WTC11 (cell line): ENCODE results near the gene CDKL2.

Experiments
- TEAD1 ChIP-seq: sonication (generic); formaldehyde crosslinking; IDR thresholded peaks from 2 replicates; pipeline ENCODE4 v1.8.0; 2022; ENCODE audit warnings: mild to moderate bottlenecking, missing genetic modification reagents
- TF ChIP-seq, protein P1 (sequence below): fragments of 200-600 bp; IDR thresholded peaks from 2 replicates; pipeline ENCODE4 v1.8.0; 2022; ENCODE audit warnings: antibody characterized with exemption

GRCh38 chr4:75599647-75600046, 30.7 kb downstream of the CDKL2 start:
- TF ChIP-seq, protein P1, sequence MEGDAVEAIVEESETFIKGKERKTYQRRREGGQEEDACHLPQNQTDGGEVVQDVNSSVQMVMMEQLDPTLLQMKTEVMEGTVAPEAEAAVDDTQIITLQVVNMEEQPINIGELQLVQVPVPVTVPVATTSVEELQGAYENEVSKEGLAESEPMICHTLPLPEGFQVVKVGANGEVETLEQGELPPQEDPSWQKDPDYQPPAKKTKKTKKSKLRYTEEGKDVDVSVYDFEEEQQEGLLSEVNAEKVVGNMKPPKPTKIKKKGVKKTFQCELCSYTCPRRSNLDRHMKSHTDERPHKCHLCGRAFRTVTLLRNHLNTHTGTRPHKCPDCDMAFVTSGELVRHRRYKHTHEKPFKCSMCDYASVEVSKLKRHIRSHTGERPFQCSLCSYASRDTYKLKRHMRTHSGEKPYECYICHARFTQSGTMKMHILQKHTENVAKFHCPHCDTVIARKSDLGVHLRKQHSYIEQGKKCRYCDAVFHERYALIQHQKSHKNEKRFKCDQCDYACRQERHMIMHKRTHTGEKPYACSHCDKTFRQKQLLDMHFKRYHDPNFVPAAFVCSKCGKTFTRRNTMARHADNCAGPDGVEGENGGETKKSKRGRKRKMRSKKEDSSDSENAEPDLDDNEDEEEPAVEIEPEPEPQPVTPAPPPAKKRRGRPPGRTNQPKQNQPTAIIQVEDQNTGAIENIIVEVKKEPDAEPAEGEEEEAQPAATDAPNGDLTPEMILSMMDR, result no peak
- TF ChIP-seq TEAD1 (CRISPR knock-in tag), result no peak
